CD14-positive monocyte (primary cell): ENCODE data around the gene PDP2. TPM values are rescaled to one million over a fixed set of nuclear protein-coding genes. Genes with fewer than 3 reads are reported as not detected.

Experiments used
- DNase-seq, 3 donors: peaks; one replicate each; pipeline ENCODE4 v3.0.0-alpha.2; 2011 to 2022
- H2AFZ ChIP-seq: 2 replicates; pipeline ENCODE4 v1.6.0; 2012; ENCODE audit warnings: mild to moderate bottlenecking, low read depth, low read length, inconsistent platforms; ENCODE audit not compliant: insufficient read depth, poor library complexity, severe bottlenecking
- H3K27ac ChIP-seq, 2 donors: 1 replicate in 1 of 2; 2 replicates in 1 of 2; pipeline ENCODE4 v1.5.1; 2012 to 2013; ENCODE audit warnings: low read length in 2 of 2, control low read depth in 1 of 2, inconsistent platforms in 1 of 2, low read depth in 1 of 2, mild to moderate bottlenecking in 1 of 2
- H3K27me3 ChIP-seq, 2 donors: one replicate each; pipeline versions ENCODE4 v1.6.0 to v1.6.1; 2011 to 2013; ENCODE audit warnings: low read length in 2 of 2; ENCODE audit not compliant: control insufficient read depth in 2 of 2, insufficient read depth in 2 of 2
- H3K36me3 ChIP-seq, 2 donors: replicated peaks in 1 of 2; 1 replicate in 1 of 2; 2 replicates in 1 of 2; pipeline versions ENCODE4 v1.5.1 to v1.6.1; 2012 to 2013; ENCODE audit warnings: low read length in 2 of 2, control low read depth in 1 of 2, inconsistent platforms in 1 of 2, mild to moderate bottlenecking in 1 of 2; ENCODE audit not compliant: insufficient read depth in 2 of 2, control insufficient read depth in 1 of 2
- H3K4me1 ChIP-seq, 2 donors: 1 replicate in 1 of 2; 2 replicates in 1 of 2; pipeline versions ENCODE4 v1.5.1 to v1.6.1; 2012 to 2013; ENCODE audit warnings: low read length in 2 of 2, control low read depth in 1 of 2, inconsistent platforms in 1 of 2, mild to moderate bottlenecking in 1 of 2, moderate library complexity in 1 of 2; ENCODE audit not compliant: insufficient read depth in 2 of 2, control insufficient read depth in 1 of 2
- H3K4me2 ChIP-seq: replicated peaks from 2 replicates; pipeline ENCODE3; 2012; ENCODE audit warnings: low read length, moderate library complexity, mild to moderate bottlenecking; ENCODE audit not compliant: poor library complexity, severe bottlenecking; ENCODE audit errors: extremely low read depth
- H3K4me3 ChIP-seq, 3 experiments: fragments of 200-600 bp in 1 of 3; sonication (generic) in 1 of 3; replicated peaks in 1 of 3; 1 replicate in 2 of 3; 2 replicates in 1 of 3; pipeline ENCODE4 v1.5.1; 2011 to 2013; ENCODE audit warnings: low read length in 3 of 3, mild to moderate bottlenecking in 3 of 3, control low read depth in 2 of 3, low read depth in 2 of 3, inconsistent platforms in 1 of 3, moderate library complexity in 1 of 3
- H3K79me2 ChIP-seq: 2 replicates; pipeline ENCODE4 v1.6.0; 2012; ENCODE audit warnings: mild to moderate bottlenecking, control low read depth, inconsistent platforms, low read length, moderate library complexity; ENCODE audit not compliant: insufficient read depth
- H3K9ac ChIP-seq: 2 replicates; pipeline ENCODE4 v1.6.0; 2017; ENCODE audit warnings: low read length, mild to moderate bottlenecking; ENCODE audit not compliant: insufficient read depth, poor library complexity, severe bottlenecking
- H3K9me3 ChIP-seq, 2 donors: replicated peaks in 1 of 2; 1 replicate in 1 of 2; 2 replicates in 1 of 2; pipeline versions ENCODE4 v1.5.1 to v1.6.1; 2012 to 2013; ENCODE audit warnings: low read length in 2 of 2, control low read depth in 1 of 2; ENCODE audit not compliant: control insufficient read depth in 1 of 2, insufficient read depth in 1 of 2
- H4K20me1 ChIP-seq: 2 replicates; pipeline ENCODE4 v1.6.0; 2012; ENCODE audit warnings: mild to moderate bottlenecking, low read length, control low read depth, moderate library complexity; ENCODE audit not compliant: insufficient read depth
- H3K27ac Mint-ChIP-seq, 7 donors: one replicate each; pipeline ENCODE4 v1.8.0; 2020; ENCODE audit warnings: mild to moderate bottlenecking in 7 of 7, mixed read lengths in 7 of 7, moderate library complexity in 6 of 7, inconsistent platforms in 2 of 7
- H3K27me3 Mint-ChIP-seq, 3 donors: one replicate each; pipeline ENCODE4 v1.8.0; 2021 to 2022; ENCODE audit warnings: low read depth in 3 of 3, mild to moderate bottlenecking in 3 of 3, mixed read lengths in 3 of 3, moderate library complexity in 3 of 3, inconsistent platforms in 1 of 3
- H3K36me3 Mint-ChIP-seq, 2 donors: one replicate each; pipeline ENCODE4 v1.8.0; 2020; ENCODE audit warnings: mixed read lengths in 2 of 2, inconsistent platforms in 1 of 2, mild to moderate bottlenecking in 1 of 2
- H3K4me1 Mint-ChIP-seq: one replicate; pipeline ENCODE4 v1.8.0; 2020; ENCODE audit warnings: mild to moderate bottlenecking, mixed read lengths
- H3K4me3 Mint-ChIP-seq, 2 donors: one replicate each; pipeline ENCODE4 v1.8.0; 2020; ENCODE audit warnings: mild to moderate bottlenecking in 2 of 2, mixed read lengths in 2 of 2, moderate library complexity in 1 of 2
- H3K9me3 Mint-ChIP-seq, 7 donors: one replicate each; pipeline ENCODE4 v1.8.0; 2020 to 2022; ENCODE audit warnings: mixed read lengths in 7 of 7, mild to moderate bottlenecking in 6 of 7, moderate library complexity in 6 of 7, inconsistent platforms in 2 of 7
- CTCF ChIP-seq: fragments of 200-600 bp; IDR thresholded peaks from one replicate; pipeline ENCODE4 v1.8.0; 2022; ENCODE audit warnings: antibody characterized with exemption, mild to moderate bottlenecking
- WGBS: methylation state at CpG from one replicate; pipeline ENCODE4 v1.1.5; 2013; ENCODE audit warnings: missing lambda C conversion rate; ENCODE audit not compliant: insufficient coverage; 5-methylcytosine and 5-hydroxymethylcytosine counted together
- intact Hi-C, 2 donors: fragments of 100-400 bp; cut with micrococcal nuclease; formaldehyde crosslinking; loops; one replicate each; pipeline versions ENCODE4 v1.15.0 to v1.15.1; 2023
- polyA plus RNA-seq, 3 donors: library from polyadenylated mRNA; depleted of rRNA in 1 of 3; unstranded in 2 of 3; stranded (reverse) in 1 of 3; fragments of 300-500 nt in 2 of 3; fragments of >200 nt in 1 of 3; fragmentation: Illumina TruSeq in 2 of 3; gene quantifications; 1 replicate in 2 of 3; 2 replicates in 1 of 3; pipeline ENCODE4 v1.2.3, GENCODE V29; 2012 to 2021

Gene PDP2
- polyA plus RNA-seq, 3 donors, result 1.1 TPM; not detected in 2

GRCh38 chr16:66847533-66848067, 32.7 kb upstream of the PDP2 start:
- H2AFZ ChIP-seq, result no peak overlapping the region
- H3K27me3 ChIP-seq, result peaks cover 22 to 64% of the 10 kb centered on the region in 2 donors
- H3K27ac Mint-ChIP-seq, result no peak overlapping the region
- no peak for TF ChIP-seq CTCF
- H3K36me3 ChIP-seq, result no peaks in the 10 kb centered on the region
- H3K4me1 ChIP-seq, result peaks cover 13 to 16% of the 10 kb centered on the region in 2 donors
- peaks cover 22% of the 10 kb centered on the region for H3K4me1 Mint-ChIP-seq
- DNase-seq, result no peak
- WGBS, result 100% methylated on average over 1 of the region's 6 CpGs
- peaks cover 0 to 9% of the 10 kb centered on the region in 2 donors for H3K36me3 Mint-ChIP-seq
- peak overlapping the region in 1 of 2 donors; percentile 26 for H3K4me3 Mint-ChIP-seq
- H3K27ac ChIP-seq, result no peak overlapping the region
- no peaks in the 10 kb centered on the region for H3K79me2 ChIP-seq
- H3K4me3 ChIP-seq, result no peak overlapping the region
- peaks cover 61 to 94% (median 77%) of the 10 kb centered on the region in 3 donors for H3K27me3 Mint-ChIP-seq
- no peak overlapping the region for H3K9ac ChIP-seq
- intact Hi-C loops, result no loop called here
- peaks cover 0 to 11% (median 3%) of the 10 kb centered on the region in 7 donors for H3K9me3 Mint-ChIP-seq
- no peaks in the 10 kb centered on the region for H4K20me1 ChIP-seq
- H3K4me2 ChIP-seq, result no peak overlapping the region
- H3K9me3 ChIP-seq, result peaks cover 0 to 14% of the 10 kb centered on the region in 2 donors

GRCh38 chr16:66848172-66848571, 32.1 kb upstream of the PDP2 start:
- intact Hi-C loops, result no loop called here
- Histone ChIP-seq H3K4me1 (peaks cover 13 to 18% of the 10 kb centered on the region in 2 donors), H3K4me3 (no peak overlapping the region), H3K36me3 (no peaks in the 10 kb centered on the region), H3K27ac (no peak overlapping the region), H2AFZ (no peak overlapping the region), H3K4me2 (no peak overlapping the region), H3K9ac (no peak overlapping the region), H3K27me3 (peaks cover 22 to 59% of the 10 kb centered on the region in 2 donors), H4K20me1 (no peaks in the 10 kb centered on the region), H3K79me2 (no peaks in the 10 kb centered on the region), H3K9me3 (peaks cover 0 to 14% of the 10 kb centered on the region in 2 donors)
- H3K4me3 Mint-ChIP-seq, result no peak overlapping the region
- TF ChIP-seq CTCF, result no peak
- peaks cover 0 to 11% (median 3%) of the 10 kb centered on the region in 7 donors for H3K9me3 Mint-ChIP-seq
- no peak for DNase-seq
- 100% methylated on average over 1 of the region's 2 CpGs for WGBS
- peaks cover 24% of the 10 kb centered on the region for H3K4me1 Mint-ChIP-seq
- peaks cover 0 to 9% of the 10 kb centered on the region in 2 donors for H3K36me3 Mint-ChIP-seq
- H3K27ac Mint-ChIP-seq, result no peak overlapping the region
- peaks cover 57 to 91% (median 74%) of the 10 kb centered on the region in 3 donors for H3K27me3 Mint-ChIP-seq
